GM12891 (cell line): ENCODE measurements around the gene TMEM121B.

Experiments
- POLR2A ChIP-seq: IDR thresholded peaks from 2 replicates; pipeline ENCODE4 v1.6.1; 2011; ENCODE audit warnings: low read depth, low read length, control low read depth
- POLR2AphosphoS5 ChIP-seq: IDR thresholded peaks from 2 replicates; pipeline ENCODE4 v1.6.1; 2011; ENCODE audit warnings: low read depth, low read length, control low read depth

GRCh38 chr22:17097701-17098100 lies 23.5 kb downstream of the TMEM121B start:
- no peak for TF ChIP-seq POLR2A
- TF ChIP-seq POLR2AphosphoS5: no peak
